Liver (tissue), 3 donors: ENCODE results near the gene ZNF148.

ENCODE experiments used
- CTCF ChIP-seq: fragments of 150-350 bp; IDR thresholded peaks from 2 replicates; pipeline ENCODE4 v1.5.1; 2017; ENCODE audit warnings: improper control_type of control experiment, low read depth, low read length; ENCODE audit not compliant: missing input control
- FOXA1 ChIP-seq: IDR thresholded peaks from 2 replicates; pipeline ENCODE4 v1.6.1; 2016; ENCODE audit warnings: antibody characterized with exemption
- GABPA ChIP-seq, 2 donors: IDR thresholded peaks in 1 of 2; conservative IDR thresholded peaks in 1 of 2; 2 replicates each; pipeline ENCODE4 v1.6.1; 2016; ENCODE audit warnings: antibody characterized with exemption in 2 of 2, mild to moderate bottlenecking in 1 of 2, moderate library complexity in 1 of 2
- HNF4G ChIP-seq: IDR thresholded peaks from 2 replicates; pipeline ENCODE4 v1.6.1; 2016; ENCODE audit warnings: antibody characterized with exemption
- JUND ChIP-seq, 2 donors: IDR thresholded peaks; 2 replicates each; pipeline ENCODE4 v1.6.1; 2016; ENCODE audit warnings: antibody characterized with exemption in 2 of 2
- REST ChIP-seq: IDR thresholded peaks from 2 replicates; pipeline ENCODE4 v1.6.1; 2016; ENCODE audit warnings: antibody characterized with exemption, mild to moderate bottlenecking
- SP1 ChIP-seq: IDR thresholded peaks from 2 replicates; pipeline ENCODE4 v1.6.1; 2018; ENCODE audit warnings: antibody characterized with exemption, mild to moderate bottlenecking
- TAF1 ChIP-seq: conservative IDR thresholded peaks from 2 replicates; pipeline ENCODE4 v1.6.1; 2016; ENCODE audit warnings: antibody characterized with exemption, mild to moderate bottlenecking
- YY1 ChIP-seq: IDR thresholded peaks from 2 replicates; pipeline ENCODE4 v1.6.1; 2016; ENCODE audit warnings: antibody characterized with exemption, mild to moderate bottlenecking
- ZBTB33 ChIP-seq: IDR thresholded peaks from 2 replicates; pipeline ENCODE4 v1.6.1; 2016; ENCODE audit warnings: antibody characterized with exemption
- donor health status: healthy.
- donor health status: healthy.

- TF ChIP-seq CTCF (no peak), YY1 (no peak), JUND (IDR thresholded peaks at IDR 0.05) (no peak), ZBTB33 (no peak), SP1 (no peak), REST (no peak), HNF4G (no peak), TAF1 (no peak), GABPA (IDR thresholded peaks at IDR 0.05 in 1 of 2, conservative IDR thresholded peaks at IDR 0.05 in 1 of 2) (no peak), FOXA1 (no peak)
Observed at GRCh38 chr3:125239266-125239665, 135.9 kb downstream of the ZNF148 start.
